Measurements from ENCODE around the gene EFHC1.

EFHC1 gene

DNA sequence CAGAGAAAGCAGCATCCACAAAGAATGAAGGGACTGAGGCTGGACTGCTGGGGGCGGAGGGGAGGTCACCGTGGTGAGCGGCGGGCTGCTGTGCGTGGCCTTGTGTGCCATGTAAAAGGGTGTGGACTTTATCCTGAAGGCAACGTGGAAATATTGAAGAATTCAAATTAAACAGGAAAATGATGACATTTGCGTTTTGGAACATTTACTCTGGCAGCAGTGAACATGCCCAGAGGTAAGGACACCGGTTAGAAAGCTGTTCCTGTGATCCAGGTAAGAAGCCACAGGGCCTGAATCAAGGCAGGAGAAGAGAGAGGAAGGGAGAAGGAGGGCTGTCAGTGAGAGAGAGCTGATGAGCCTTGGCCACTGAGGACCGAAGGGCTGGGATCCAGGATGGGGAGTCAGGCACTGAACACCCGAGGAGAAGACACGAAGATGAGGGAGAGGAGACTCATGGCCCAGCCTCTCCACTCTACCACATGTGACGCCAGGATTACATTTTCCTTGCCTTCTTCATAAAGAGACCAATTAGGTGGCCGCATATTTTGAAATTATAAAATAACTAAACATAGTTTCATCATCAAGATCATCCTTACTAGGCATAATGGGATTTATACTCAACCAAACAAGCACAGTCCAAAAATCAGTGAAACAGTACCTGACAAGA is 98.3 kb downstream of the EFHC1 start:
- peak; percentile 48 for DNase-seq (ENCODE audit: low spot score)

GRCh38 chr6:52519618-52520017 is 99.5 kb downstream of the EFHC1 start:
- no peak for DNase-seq (ENCODE audit: low spot score)

GRCh38 chr6:52522151-52522626 is 102.0 kb downstream of the EFHC1 start:
- DNase-seq (ENCODE audit: low spot score): peak; percentile 86

GRCh38 chr6:52522655-52523054 is 102.5 kb downstream of the EFHC1 start:
- DNase-seq (ENCODE audit: low spot score): no peak

GRCh38 chr6:52523378-52524142 is 103.4 kb downstream of the EFHC1 start:
- no peak for DNase-seq (ENCODE audit: low spot score)

- DNase-seq (ENCODE audit: low spot score): no peak
Measured at GRCh38 chr6:52524918-52525317, 104.8 kb downstream of the EFHC1 start.

- DNase-seq (ENCODE audit: low spot score): no peak
Measured at GRCh38 chr6:52526634-52527033, 106.5 kb downstream of the EFHC1 start.

- DNase-seq (ENCODE audit: low spot score): no peak
Measured at GRCh38 chr6:52527436-52527835, 107.3 kb downstream of the EFHC1 start.

DNA sequence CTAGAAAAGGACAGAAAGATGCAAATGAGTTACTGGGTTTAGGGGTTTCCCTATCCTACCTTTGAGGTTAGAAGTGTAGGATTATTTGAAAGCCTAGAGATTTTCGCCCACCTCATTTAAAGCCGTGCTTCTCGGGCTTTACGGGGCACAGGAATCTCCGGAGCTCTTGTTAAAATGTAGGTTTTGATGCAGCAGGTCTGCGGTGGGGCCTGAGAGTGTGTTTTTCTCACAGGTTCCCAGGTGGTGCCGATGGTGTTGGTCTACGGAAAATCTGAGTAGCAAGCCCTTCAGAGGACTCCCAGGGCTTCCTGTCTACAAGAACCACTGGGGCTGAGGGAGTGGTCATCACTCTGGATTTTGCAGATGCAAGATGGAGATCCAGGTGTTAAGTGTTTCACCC is 109.2 kb downstream of the EFHC1 start:
- DNase-seq (ENCODE audit: low spot score): no peak

- DNase-seq (ENCODE audit: low spot score): no peak
Measured at GRCh38 chr6:52530351-52530750, 110.2 kb downstream of the EFHC1 start.

GRCh38 chr6:52531396-52531795 is 111.3 kb downstream of the EFHC1 start:
- no peak for DNase-seq (ENCODE audit: low spot score)

- no peak for DNase-seq (ENCODE audit: low spot score)
Measured at GRCh38 chr6:52531834-52532233, 111.7 kb downstream of the EFHC1 start.

- DNase-seq (ENCODE audit: low spot score): no peak
Measured at GRCh38 chr6:52532457-52532856, 112.3 kb downstream of the EFHC1 start.

DNA sequence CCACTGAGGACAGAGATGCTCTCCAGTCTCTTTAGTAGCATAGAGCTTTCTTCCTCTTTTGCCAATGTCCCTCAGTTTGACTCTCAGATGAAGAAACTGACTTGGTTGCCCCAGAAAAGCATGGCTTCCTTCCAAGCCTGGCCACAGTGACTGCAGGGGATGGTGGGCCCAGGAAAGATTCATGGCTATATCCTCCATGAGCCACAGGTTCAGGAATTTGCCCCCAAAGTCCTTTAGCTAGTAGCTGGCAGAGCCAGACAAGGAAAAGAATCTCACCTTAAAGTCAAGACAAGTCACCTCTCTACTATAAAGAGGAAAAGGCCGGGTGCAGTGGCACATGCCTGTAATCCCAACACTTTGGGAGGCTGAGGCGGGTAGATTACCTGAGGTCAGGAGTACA is 113.3 kb downstream of the EFHC1 start:
- DNase-seq (ENCODE audit: low spot score): no peak

DNA sequence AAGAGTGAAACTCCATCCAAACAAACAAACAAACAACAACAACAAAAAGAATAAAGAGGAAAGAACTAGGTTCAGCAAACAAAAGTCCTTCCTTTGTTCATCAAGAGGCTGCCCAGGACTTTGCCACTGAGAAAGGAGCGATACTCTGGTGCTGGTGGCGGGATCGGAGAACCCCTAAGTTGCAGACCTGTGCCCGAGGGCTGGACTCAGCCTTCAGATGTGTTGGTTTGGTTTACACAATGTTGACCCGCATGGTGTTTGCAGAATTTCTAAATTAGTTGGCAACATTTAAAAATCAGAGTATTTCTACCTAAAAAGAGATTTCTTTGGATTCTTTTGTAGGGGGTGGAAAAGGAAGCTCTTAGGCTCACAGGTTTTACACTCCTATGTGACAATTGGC is 114.2 kb downstream of the EFHC1 start:
- DNase-seq (ENCODE audit: low spot score): no peak

GRCh38 chr6:52534966-52535390 is 114.8 kb downstream of the EFHC1 start:
- no peak for DNase-seq (ENCODE audit: low spot score)

DNA sequence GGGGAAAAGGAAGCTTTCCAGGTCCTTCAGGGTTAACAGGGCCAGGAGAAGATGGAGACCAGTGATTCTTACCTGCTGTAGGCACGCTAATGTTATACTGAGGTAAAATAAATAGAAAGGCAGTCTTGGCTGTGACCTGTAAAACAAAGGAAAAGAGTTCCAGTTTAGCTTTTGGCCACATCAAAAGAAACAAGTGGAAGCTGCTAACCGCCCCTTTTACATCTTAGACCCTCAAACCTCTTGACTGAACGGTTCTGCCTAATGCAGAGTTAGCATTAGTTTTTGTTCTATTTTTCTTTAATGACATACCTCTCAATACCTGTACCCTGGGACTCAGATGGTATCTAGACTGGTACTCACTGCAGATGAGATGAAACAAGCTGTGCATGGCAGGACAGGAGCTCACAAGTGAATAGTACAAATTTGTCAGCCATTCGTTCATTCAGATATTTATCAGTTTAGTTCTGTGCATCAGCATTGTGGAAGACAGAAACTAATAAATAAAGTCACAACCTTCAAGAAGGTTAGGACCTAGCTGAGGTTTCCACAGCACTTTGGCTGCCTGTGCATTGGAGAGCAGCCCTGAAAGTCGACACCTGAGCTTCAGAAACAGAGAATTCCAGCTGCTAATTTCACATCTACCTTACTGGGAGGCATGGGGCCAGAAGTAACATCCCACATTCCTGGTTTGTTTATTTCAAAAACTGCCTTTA is 115.7 kb downstream of the EFHC1 start:
- no peak for DNase-seq (ENCODE audit: low spot score)

- DNase-seq (ENCODE audit: low spot score): no peak
Measured at GRCh38 chr6:52536424-52536916, 116.3 kb downstream of the EFHC1 start.

- DNase-seq (ENCODE audit: low spot score): no peak
Measured at GRCh38 chr6:52537001-52537753, 117.0 kb downstream of the EFHC1 start.

- DNase-seq (ENCODE audit: low spot score): peak; percentile 50
Measured at GRCh38 chr6:52538252-52538900, 118.2 kb downstream of the EFHC1 start.

- DNase-seq (ENCODE audit: low spot score): peak; percentile 65
Measured at GRCh38 chr6:52538901-52539354, 118.8 kb downstream of the EFHC1 start.
